ENCODE measurements around the gene DYNC2LI1.

DYNC2LI1 gene

DNA sequence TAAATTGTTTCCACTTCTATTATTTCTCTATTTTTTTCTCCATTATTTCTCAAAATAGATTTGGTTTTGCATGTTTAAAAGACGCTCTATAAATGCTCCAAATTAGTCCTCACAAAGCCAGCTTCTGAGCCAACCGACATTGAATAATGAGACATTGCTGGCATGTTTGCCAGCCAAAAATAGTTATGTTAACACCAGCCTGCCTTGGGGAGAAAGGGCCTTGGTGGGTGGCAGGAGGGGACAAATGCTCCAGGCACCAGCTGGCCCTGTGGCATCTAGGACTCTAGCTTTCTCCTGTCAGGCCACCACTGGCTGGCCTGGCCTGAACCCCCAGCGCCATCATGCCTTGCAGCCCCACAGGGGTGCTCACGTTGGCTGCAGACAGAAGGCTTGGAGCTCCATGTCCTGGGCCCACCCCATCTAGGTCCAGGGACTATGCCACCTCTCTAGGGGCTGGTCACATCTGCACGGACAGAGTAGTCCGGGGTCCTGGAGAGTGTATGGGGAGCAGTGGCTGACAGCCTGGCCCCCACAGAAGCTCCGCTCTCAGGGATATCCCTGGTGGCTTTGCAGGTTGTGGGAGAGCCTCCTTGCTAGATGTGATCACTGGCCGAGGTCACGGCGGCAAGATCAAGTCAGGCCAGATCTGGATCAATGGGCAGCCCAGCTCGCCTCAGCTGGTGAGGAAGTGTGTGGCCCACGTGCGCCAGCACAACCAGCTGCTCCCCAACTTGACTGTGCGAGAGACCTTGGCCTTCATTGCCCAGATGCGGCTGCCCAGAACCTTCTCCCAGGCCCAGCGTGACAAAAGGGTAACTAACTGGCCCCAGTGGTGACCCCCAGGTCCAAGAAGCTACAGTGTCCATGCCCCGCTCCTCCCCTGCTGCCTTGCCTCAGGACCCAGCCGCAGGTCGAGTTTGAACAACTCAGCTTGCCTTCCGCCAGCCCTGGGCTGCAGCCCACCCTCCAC is 77.5 kb downstream of the DYNC2LI1 start:
- DNase-seq, result no peak

GRCh38 chr2:43852196-43852730 is 78.4 kb downstream of the DYNC2LI1 start:
- no peak for DNase-seq

DNA sequence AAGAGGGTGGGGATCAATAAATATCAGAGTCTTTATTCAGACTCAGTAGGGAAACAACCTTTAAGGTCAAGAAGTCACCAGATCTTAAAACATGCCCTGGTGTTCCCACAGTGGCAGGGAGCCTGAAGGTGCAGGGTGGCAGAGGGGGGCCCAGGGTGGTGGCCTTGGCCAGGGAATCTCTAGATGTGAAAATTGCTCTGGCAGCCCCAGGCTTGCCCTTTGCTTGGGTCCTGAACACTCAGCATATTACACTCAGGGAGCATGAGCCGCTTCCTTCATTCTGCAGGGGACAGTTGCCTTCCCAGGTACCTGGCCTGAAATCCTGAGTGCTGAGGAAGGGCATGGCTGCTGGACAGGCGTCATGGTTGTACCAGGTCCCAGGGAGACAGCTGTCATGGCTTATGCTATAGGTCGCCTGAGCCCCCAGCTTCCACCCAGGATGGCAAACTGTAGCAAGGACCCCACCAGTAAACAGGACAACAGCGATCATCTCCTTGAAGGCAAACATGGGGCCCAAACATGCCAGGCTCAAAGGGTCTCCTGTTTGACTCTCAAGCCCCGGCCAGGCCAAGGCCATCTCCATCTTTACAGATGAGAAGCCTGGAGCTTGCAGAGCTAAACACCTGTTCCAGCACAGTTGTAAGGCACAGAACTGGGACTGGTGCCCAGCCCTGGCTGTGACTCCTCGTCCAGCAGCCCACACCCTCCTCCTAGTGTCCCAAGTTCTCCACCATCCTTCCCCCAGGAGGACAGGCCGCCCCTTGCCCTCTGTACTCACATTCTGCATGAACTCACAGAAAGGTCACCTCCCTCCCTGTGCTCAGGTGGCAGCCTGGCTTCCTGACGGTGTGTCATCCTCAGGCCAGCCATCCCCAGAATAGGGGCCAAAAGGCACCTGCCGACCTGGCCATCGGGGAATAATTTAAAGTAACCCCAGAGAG is 79.6 kb downstream of the DYNC2LI1 start:
- no peak for DNase-seq

DNA sequence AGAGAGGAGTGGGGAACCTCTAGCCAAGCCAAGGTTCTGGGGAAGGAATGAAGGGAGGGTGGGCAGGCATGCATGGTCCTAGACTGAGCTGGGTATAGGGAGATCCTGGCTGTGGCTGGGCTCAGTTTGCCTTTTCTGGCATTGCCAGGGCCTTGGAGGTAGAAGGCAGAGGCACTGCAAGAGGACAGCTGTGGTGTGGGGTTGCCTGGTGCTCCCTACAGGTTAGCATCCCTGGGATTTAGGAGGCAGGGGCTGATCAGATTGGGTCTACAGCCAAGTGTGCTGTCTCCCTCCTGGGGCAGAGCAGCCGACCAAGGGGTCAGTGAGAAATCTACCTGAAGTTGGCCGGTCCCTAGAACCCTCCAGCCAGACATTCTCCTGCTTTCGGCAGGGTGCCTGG is 80.8 kb downstream of the DYNC2LI1 start:
- DNase-seq, result no peak

- DNase-seq, result no peak
Observed at GRCh38 chr2:43855292-43855691, 81.5 kb downstream of the DYNC2LI1 start.
